Measurements from ENCODE around the gene RSF1. TPM values are rescaled to one million over a fixed set of nuclear protein-coding genes. Genes with fewer than 3 reads are reported as not detected.

Gene RSF1
- total and polyA plus RNA-seq, 2 experiments from 2014 or later: 47.9 to 48.8 TPM

- no peak overlapping the region for H3K27ac ChIP-seq
- H3K36me3 ChIP-seq (replicated peaks; ENCODE audit: insufficient read depth, low read depth): no peaks in the 10 kb centered on the region
- TF ChIP-seq EZH2phosphoT487 (IDR thresholded peaks at IDR 0.05; ENCODE audit: low read depth, severe bottlenecking, unreplicated experiment) (no peak), CTCF (IDR thresholded peaks at IDR 0.05; ENCODE audit: poor library complexity) (no peak), EZH2 (IDR thresholded peaks at IDR 0.05; ENCODE audit: borderline replicate concordance) (no peak)
- H3K9me3 ChIP-seq (ENCODE audit: low read depth): peaks cover 6% of the 10 kb centered on the region
- no peaks in the 10 kb centered on the region for H3K9me2 ChIP-seq (replicated peaks; ENCODE audit: insufficient read depth)
- WGBS (ENCODE audit: low lambda C conversion rate, missing lambda C conversion rate): 96% methylated on average over 4 of the region's 5 CpGs
- DNase-seq (ENCODE audit: low spot score): no peak
- no peaks in the 10 kb centered on the region for H3K4me1 ChIP-seq (ENCODE audit: insufficient read depth)
- H3K79me2 ChIP-seq: peaks cover 3% of the 10 kb centered on the region
- no peak overlapping the region for H3K4me3 ChIP-seq
- no peaks in the 10 kb centered on the region for H3K27me3 ChIP-seq
- no peak overlapping the region for H3K4me2 ChIP-seq
- no peaks in the 10 kb centered on the region for H4K20me1 ChIP-seq (ENCODE audit: insufficient read depth, poor library complexity, severe bottlenecking)
- H2AFZ ChIP-seq: no peak overlapping the region
These were observed 92.2 kb downstream of the RSF1 start for GRCh38 chr11:77728203-77728786.

- no peaks in the 10 kb centered on the region for H3K9me2 ChIP-seq (replicated peaks; ENCODE audit: insufficient read depth)
- no peaks in the 10 kb centered on the region for H3K36me3 ChIP-seq (replicated peaks; ENCODE audit: insufficient read depth, low read depth)
- no peak overlapping the region for H3K4me2 ChIP-seq
- H2AFZ ChIP-seq: no peak overlapping the region
- no peak for TF ChIP-seq EZH2 (IDR thresholded peaks at IDR 0.05; ENCODE audit: borderline replicate concordance)
- TF ChIP-seq EZH2phosphoT487 (IDR thresholded peaks at IDR 0.05; ENCODE audit: low read depth, severe bottlenecking, unreplicated experiment): no peak
- no peak for TF ChIP-seq CTCF (IDR thresholded peaks at IDR 0.05; ENCODE audit: poor library complexity)
- no peak overlapping the region for H3K27ac ChIP-seq
- 84% methylated on average over 2 of the region's 2 CpGs for WGBS (ENCODE audit: low lambda C conversion rate, missing lambda C conversion rate)
- H3K4me3 ChIP-seq: no peak overlapping the region
- DNase-seq (ENCODE audit: low spot score): no peak
- no peaks in the 10 kb centered on the region for H3K27me3 ChIP-seq
- H3K4me1 ChIP-seq (ENCODE audit: insufficient read depth): no peaks in the 10 kb centered on the region
- H4K20me1 ChIP-seq (ENCODE audit: insufficient read depth, poor library complexity, severe bottlenecking): no peaks in the 10 kb centered on the region
- H3K79me2 ChIP-seq: peaks cover 3% of the 10 kb centered on the region
- peaks cover 6% of the 10 kb centered on the region for H3K9me3 ChIP-seq (ENCODE audit: low read depth)
These were observed 94.0 kb downstream of the RSF1 start for GRCh38 chr11:77726524-77726923.

GRCh38 chr11:77725433-77725832, 95.1 kb downstream of the RSF1 start:
- no peak overlapping the region for H3K4me2 ChIP-seq
- no peaks in the 10 kb centered on the region for H3K36me3 ChIP-seq (replicated peaks; ENCODE audit: insufficient read depth, low read depth)
- H3K4me3 ChIP-seq: no peak overlapping the region
- no peak for DNase-seq (ENCODE audit: low spot score)
- no peaks in the 10 kb centered on the region for H3K79me2 ChIP-seq
- TF ChIP-seq CTCF (IDR thresholded peaks at IDR 0.05; ENCODE audit: poor library complexity) (no peak), EZH2 (IDR thresholded peaks at IDR 0.05; ENCODE audit: borderline replicate concordance) (no peak), EZH2phosphoT487 (IDR thresholded peaks at IDR 0.05; ENCODE audit: low read depth, severe bottlenecking, unreplicated experiment) (no peak)
- no peak overlapping the region for H2AFZ ChIP-seq
- H3K27ac ChIP-seq: no peak overlapping the region
- no peaks in the 10 kb centered on the region for H4K20me1 ChIP-seq (ENCODE audit: insufficient read depth, poor library complexity, severe bottlenecking)
- H3K9me3 ChIP-seq (ENCODE audit: low read depth): no peaks in the 10 kb centered on the region
- no peaks in the 10 kb centered on the region for H3K4me1 ChIP-seq (ENCODE audit: insufficient read depth)
- H3K27me3 ChIP-seq: no peaks in the 10 kb centered on the region
- WGBS (ENCODE audit: low lambda C conversion rate, missing lambda C conversion rate): 97% methylated on average over 3 of the region's 3 CpGs
- no peaks in the 10 kb centered on the region for H3K9me2 ChIP-seq (replicated peaks; ENCODE audit: insufficient read depth)
